Medulla oblongata (tissue), 1 donor: Measurements from ENCODE around the gene ZNF668.
A peak's percentile ranks its signal among the peaks of the same experiment; 100 is the strongest.
"Not testable (repeated sequence)": the region's sequence is repeated elsewhere in the genome, so short reads cannot be mapped to it uniquely, and the experiment has no call there.

Source experiments
- DNase-seq: peaks from one replicate; pipeline ENCODE4 v3.0.0-alpha.2; 2015; ENCODE audit errors: extremely low spot score

The ZNF668 gene

DNA sequence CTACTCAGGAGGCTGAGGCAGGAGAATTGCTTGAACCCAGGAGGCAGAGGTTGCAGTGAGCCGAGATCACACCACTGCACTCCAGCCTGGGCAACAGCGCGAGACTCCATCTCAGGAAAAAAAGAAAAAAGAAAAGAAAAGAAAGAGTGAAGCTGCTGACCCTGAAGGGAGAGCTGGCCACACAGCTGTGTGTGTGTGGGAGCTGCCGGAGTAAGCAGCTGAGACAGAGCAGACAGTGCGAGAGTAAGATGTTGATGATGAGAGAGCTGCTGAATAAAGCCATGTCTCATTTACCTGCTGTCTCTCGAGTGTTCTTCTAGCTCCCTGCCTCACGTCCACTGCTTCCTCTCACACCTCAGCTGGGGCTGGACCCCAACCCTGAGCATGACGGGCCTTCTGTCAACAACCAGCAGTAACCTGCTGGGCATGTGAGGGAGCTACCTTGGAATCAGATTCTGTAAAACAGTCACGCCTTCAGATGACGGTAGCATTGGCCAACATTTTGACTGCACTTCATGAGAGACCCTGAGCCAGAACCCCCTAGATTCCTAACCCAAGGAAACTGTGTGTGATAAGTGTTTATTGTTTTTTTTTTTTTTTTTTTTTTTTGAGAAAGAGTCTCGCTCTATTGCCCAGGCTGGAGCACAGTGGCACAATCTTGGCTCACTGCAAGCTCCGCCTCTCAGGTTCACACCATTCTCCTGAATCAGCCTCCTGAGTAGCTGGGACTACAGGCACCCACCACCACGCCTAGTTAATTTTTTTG is 27.0 kb upstream of the ZNF668 start:
- DNase-seq = not testable (repeated sequence)

DNA sequence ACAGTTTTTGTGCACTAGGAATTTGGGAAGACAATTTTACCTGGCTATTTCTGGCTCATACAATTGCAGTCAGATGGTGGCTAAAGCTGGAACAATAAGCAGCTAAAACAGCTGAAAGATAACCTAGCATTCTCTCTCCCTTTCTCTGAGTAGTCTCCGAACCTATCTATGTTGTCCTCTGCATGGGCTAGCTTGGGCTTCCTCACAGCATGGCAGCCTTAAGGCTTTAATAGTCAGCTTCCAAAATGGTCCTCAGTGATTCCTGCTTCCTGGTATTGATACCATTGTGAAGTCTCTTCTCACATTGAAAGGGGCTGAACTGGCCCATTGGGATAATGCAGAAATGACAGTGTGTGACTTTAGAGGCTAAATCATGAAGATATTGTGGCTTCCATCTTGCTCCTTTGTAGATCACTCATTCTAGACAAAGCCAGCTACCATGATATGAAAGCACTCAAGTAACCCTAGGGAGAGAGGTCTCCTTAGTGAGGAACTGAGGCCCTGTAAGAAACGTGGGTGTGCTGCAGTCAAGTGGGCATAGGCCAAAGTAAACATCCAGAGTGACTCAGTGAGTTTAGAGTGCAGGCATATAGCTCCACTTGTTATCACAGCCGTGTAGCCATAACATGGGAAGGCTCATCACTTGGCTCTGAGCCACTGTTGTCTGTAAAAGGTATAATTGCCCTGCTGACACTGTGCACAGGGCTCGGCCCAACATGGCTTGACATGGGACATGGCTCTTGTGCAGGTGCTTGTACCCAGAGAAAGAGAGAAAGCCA is 26.0 kb upstream of the ZNF668 start:
- DNase-seq = no peak

DNA sequence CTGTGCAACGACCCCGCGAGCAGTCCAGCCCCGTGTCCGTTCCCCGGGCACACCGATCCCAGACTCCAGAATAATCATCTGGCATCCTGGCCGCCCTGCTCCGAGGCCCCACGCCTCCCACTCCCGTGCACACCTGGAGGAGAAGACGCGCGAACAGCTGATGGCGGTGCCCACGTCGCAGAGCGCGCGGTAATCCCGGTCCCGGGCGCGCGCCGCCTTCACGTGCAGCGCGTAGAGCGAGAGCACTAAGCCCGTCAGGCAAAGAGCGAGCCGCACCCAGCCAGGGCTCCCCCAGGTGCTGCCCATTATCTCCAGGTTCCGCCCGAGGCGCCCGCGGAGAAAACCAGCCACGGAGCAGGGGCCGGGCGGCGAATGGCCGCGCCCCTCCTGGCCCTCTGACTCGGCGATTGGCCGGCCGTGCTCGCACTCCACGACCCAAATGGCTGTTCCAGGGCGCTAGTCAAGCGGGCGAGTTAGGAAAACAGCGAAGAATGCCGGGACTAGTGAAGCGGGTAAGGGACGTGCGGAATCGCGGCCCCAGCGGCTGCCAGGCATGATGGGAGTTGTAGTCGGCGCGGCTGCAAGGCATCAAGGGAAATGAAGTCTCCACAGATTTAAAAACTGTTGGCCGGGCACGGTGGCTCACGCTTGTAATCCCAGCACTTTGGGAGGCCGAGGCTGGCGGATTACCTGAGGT is 20.5 kb upstream of the ZNF668 start, which contains the start of gene VKORC1:
TSS of gene VKORC1 (minus strand) at position 374 of the 697 bp plus-strand sequence. CDS start at position 306, 68 bp downstream.
- peak; percentile 96 for DNase-seq

DNA sequence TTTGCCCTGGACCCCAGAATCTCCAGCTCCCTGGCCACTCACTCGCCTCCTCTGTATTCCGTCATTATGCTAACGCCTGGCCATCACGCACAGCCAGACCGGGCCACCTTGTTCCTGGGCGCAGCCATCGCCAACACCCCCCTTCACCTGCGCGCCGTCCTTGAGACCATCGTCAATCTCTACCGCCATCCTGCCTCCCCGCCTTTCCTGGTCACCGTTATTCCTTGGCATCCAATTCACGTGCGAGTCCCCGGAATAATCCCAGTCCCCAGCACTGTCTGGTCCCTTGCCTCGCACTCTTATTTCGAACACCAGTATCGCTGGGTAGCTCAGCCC is 20.0 kb upstream of the ZNF668 start:
- DNase-seq = no peak

DNA sequence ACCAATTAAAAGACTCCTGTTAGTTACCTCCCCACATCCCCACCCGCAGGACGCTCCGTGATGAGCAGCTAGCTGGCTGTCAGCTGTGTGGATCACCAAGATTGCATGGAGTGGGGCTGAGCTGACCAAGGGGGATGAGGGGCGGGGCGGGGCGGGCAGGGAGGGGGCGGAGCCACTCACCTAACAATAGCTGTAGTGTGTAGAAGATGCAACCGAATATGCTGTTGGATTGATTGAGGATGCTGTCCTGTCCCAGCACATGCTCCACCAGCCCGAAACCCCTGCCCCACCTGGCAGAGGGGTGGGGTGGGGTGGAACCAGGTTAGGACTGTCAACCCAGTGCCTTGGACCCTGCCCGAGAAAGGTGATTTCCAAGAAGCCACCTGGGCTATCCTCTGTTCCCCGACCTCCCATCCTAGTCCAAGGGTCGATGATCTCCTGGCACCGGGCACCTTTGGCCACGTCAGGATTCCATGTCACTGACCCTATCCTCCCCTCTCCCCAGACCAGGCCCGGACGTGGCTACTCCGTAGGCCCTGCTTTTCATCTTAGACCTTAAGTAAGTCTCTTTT is 19.2 kb upstream of the ZNF668 start:
- peak; percentile 62 for DNase-seq

DNA sequence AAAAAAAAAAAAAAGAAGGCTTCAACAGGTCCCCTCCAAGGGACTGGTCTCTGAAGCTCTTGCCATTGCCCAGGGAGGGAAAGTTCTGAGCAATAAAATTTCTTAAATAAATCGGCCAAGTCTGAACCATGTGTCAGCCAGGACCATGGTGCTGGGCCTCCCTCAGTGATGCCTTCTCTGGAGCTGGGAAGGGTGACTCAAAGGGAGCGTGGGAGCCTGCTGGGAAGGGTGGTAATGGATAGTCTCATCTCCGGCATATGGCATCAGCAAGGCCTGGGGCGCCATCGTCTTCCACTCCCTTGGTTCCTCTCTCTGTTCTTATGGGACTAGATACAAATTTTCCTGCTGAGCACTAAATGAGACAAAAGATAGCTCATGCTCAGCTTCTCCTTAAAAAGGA is 18.3 kb upstream of the ZNF668 start:
- no peak for DNase-seq

DNA sequence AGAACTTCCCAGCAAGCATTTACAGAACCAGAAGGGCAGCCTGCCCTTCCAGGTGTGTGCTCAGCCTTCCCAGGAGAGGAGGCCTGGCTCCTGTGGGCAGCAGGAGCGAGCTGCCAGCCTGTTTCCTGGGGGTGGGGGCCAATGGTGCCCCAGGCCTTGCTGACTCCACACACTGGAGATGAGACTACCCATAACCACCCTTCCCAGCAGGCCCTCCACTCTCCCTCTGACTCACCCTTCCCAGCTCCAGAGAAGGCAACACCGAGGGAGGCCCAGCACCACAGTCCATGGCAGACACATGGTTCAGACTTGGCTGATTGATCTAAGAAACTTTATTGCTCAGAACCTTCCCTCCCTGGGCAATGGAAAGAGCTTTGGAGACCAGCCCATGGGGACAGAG is 16.5 kb upstream of the ZNF668 start:
- DNase-seq = no peak

DNA sequence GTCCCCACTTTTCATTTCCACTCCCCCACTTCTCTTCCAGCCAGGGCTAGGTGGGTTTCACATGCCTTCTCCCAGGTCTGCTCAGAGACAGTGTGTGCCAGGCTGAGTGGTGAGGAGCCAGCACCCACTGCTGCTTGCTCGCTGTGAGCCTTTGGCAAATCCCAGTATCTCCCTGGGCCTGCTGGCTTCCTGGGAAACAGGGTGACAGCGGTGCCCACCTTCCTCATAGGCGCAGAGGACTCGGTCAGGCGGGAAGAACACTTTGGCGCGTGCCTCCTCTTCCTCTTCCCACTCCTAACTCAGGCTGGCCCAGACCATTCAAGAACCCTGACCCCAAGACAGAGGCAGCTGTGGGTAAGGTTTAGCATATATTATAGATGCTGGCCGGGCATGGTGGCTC is 15.2 kb upstream of the ZNF668 start:
- DNase-seq = no peak

DNA sequence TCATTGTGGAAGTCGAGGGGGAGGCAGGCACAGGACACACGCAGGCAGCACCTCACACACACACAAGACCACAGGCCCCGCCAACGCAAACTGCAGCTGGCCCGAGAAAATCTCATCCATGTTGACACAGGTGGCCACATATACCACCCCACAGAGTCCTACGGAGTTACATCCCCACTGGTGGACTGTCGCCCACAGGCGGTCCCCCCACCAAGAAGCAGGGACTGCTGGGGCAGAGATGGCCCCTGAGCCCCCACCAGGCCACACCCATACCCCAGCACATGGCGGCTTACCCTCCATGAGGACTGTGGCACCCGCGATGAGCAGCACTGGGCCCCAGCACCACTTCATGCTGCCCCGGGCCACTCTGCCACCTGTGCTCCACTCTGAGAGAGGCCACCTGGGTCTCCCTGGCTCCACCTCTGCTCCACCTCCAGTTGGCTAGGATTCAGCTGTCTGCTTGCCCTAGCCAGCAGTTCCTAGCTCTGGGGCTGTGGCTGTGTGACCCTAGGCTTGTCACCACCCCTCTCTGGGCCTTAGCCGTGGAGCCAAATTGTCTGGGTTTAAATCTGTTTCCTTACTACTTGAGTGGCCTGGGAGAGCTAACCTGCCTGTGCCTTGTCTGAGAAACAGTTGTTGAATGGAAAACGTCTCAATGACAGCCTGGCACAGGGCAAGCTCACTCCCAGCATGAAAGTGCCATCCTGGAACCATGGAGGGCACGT is 14.6 kb upstream of the ZNF668 start, which contains the start of gene PRSS53:
TSS of gene PRSS53 (minus strand) at position 485 of the 725 bp plus-strand sequence. CDS start at position 351, 134 bp downstream.
- DNase-seq = no peak

DNA sequence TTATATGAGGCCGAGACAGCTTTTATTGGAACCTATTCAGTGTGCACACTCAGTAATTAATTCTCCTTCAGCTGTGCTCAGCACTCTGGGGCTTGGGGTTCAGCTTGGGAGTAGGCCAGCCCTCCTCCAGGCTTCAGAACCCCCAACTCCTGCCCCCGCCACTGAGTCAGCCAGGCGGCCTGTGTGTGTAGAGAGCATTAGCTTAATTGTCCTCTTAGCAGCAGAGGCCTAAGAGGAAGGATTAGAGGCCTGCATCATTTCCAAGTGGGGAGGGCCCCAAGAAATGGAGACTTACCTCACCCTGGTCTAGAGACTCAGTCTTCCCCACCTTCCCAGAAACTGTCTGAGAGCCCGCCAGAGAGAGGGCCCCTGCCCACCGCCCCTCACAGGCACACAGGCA is 13.9 kb upstream of the ZNF668 start:
- no peak for DNase-seq

DNA sequence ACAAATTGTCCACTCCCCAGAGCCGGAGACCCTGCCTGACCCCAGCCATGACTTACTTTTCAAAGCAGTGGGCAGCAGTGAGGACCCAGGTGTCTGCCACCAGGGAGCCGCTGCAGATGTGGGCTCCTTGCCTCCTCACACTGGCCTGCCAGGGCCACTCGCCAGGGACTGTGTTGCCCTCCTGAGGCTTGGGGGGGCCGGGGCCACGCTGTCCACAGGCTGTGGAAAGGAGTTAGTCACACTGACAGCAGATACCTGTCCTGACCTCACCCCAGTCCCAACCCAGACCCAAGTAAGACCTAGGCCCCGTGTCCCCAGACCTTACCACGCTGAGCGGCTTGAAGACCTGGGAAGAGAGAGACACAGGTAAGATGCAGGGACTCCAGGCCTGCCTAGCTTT is 13.4 kb upstream of the ZNF668 start:
- no peak for DNase-seq

DNA sequence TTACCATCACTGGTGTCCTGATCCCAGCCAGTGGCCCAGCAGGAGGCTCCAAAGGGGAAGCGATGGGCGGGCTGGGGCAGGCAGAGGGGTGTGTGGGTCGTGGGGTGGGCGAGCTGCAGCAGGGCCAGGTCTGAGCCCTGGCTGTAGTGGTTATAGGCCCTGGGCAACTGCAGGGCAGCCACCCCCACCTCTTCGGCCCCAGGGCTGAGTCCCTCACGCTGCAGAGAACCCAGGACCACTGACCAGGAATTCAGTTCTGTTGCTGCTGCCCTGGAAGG is 12.5 kb upstream of the ZNF668 start:
- DNase-seq = no peak

DNA sequence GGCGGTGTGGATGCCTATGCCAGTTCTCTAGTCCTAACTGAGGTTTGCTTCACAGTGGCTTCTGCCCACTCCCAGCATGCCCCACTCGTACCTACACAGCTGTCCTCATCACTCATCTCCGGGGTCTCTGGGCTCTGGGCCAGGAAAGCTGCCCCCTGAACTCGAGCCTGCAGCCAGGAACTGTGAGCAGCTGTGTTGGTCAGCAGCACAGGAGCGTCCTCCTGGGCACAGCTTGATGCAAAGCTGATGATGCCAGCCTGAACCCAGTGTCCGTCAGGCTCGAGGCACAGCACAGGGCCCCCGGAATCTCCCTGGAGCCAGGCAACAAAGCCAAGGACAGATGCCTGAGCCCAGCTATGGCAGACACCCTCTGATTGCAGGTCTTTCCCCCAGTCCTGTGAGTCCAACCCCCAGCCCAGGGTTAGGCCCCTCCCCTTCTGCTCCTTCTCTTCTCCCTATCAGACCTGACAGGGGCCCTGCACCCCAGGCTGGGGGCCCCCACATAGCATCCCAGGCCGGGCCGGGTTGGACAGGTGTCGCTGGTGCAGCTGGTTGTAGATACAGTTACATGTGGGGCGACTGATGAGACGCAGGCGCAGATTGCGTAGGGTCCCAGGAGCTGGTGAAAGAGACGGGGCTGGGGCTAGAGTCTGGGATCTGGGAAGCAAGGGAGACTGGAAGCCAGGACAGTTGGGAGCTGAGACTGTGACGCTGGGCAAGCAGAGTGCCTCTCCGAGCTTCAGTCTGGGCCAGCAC is 12.0 kb upstream of the ZNF668 start:
- DNase-seq = no peak

DNA sequence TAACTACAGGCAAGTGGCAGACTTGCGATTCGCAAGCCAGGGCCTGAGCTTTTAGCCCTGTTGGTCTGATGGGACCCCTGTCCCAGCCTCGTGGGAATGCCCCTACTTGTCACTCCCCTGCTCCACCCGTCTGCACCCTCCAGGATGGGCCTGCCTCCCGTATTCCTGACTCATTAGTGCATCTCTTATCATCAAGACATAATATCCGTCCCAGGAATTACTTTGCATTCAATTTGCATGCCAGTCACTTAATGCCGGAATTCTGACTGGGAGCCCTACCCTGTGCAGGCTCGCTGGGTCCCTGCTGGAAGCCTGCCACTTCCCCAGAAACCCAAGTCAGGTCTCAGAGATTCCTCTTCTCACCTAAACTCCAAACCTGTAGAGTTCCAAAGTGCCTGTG is 11.4 kb upstream of the ZNF668 start:
- DNase-seq = no peak

DNA sequence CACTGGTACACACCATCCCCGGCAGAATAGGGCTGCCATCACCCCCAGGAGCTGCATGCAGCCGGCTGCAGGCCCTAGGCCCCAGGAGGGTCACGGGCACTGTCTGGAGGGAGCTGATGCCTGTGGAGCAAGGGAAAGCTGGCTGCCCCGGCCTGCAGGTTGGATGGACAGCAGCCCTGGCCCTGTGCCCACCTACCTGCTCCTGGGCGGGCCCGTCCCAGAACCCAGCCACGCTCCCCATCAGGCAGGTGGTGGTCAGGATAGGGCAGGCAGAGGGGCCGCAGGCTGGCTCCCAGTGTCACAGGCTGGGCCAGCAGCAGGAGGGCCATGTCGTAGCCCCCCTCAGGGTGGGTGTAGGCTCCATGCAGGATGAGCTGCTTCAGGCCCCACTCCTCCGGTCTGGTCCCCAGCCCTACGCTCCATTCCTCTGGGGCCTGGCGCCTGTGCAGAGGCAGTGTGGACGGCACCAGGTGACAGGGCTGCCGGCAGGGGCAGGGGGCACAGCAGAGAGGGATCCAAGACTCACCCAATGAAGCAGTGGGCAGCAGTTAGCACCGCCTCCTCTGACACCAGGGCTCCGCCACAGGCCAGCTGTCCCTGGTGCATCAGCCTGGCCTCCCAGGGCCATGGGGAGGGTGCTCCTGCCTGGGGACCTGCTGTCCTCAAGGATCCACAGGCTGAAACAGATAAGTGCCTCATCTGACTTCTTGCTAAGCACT is 10.7 kb upstream of the ZNF668 start:
- no peak for DNase-seq

DNA sequence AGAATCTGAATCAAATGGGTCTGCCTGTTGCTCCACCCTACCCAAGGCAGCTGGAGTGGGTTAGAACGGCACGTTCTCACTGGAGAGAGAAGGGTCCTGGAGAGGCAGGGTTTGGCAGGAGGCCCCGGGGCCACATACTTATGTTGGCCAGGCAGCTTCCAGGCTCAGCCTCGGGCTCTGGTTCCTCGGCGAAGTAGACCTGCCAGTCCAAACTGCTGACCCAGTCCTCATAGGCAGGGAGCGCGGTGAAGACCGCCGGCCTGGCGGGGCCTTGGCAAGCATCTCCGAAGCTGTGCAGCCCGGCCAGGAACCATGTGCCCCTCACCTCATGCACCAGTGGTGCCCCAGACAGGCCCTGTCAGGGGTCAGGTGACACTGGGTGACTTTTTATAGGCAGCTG is 9.9 kb upstream of the ZNF668 start:
- no peak for DNase-seq

DNA sequence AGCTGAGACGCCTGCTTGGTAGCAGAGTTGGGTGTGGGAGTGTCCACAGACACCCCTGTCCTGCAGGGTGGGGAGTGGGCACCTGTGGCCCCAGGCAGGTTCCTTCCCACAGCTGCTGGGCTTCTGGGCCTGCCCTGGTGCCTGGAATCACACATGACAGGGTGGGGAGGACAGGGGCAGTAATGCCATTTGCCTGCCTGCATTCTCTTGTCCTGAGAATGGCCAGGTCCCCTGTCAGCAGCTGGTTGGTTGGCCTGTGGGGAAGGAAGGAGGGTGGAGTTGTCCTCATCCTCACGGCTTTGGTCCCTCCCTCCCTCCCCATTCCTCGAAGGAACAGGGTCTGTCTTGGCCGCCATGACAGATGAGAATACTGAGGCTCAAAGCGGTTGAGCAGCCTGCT is 9.5 kb upstream of the ZNF668 start:
- DNase-seq = no peak

DNA sequence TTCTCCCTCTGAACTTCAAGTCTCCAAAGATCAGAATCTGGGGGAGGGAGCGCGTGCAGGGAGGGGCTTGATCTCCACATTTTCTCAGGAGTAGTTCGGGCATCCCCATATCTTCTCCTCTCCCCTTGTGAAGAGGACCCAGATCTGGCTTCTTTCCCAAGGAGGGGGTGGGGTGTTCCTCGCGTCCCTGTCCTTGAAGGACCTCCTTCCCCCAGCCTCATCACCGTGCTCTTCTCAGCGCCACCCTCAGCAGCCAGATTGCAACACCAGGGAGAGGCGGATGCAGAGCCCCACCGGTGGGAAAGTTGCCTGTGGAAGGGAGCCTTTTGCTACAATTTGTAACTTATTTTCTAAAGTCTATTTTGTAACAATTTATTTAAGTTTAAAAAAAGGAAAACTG is 9.0 kb upstream of the ZNF668 start:
- no peak for DNase-seq

DNA sequence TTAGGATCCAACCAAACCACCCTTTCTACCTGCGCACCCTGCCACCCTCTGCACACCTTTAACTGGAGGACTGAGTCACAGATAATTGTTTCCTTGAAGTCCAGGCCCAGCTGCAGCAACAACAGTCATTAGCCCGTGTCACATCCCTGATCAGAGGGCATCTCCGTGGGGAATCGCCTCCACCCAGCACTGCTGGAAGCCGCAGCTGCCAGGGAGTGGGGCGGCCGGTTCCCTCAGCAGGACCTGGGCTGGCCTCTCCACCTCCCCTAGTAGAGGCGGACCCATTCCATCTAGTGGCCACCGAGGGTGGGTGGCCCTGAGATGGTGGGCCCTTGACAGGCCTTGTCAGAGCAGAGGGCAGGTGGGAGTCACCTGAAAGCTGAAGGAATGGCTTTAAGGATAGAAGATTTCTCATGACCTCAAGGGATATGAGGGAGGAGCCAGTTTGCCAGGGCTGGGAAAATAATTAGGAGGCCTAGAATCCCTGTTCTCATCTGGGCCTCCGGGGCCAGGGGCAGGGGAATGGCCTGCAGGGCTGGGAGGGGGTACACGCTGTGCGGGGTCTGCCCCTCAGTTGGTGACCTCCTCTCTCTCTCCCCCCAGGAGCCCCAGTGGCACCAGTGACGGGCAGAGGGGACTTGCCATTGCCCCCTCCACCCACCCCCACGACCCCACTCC is 8.5 kb upstream of the ZNF668 start:
- DNase-seq = no peak
